Stimulated activated naive CD8-positive, alpha-beta T cell treated with anti-CD3 and anti-CD28 coated beads, Interleukin-15, Interleukin-2, amounts not matched to agents 100 U/mL and 50 U/mL, for 24 hours (primary cell): Measurements from ENCODE around the gene P2RX3.
"Not testable (repeated sequence)": the region's sequence is repeated elsewhere in the genome, so short reads cannot be mapped to it uniquely, and the experiment has no call there.

Experiments
- ATAC-seq: fragments of 150-1000 bp; cut with Tn5 transposase; one replicate; pipeline ENCODE4 v1.10.0; 2021
- DNase-seq: peaks from one replicate; pipeline ENCODE4 v3.0.0; 2021

The P2RX3 gene

GRCh38 chr11:57324886-57325734 lies 13.0 kb upstream of the P2RX3 start, which contains the start of gene TNKS1BP1:
Gene TNKS1BP1, minus strand, starts transcription at chr11:57324952. Its CDS starts 3,067 bp downstream, at chr11:57321885.
- ATAC-seq = peak; percentile 91
- peak; percentile 91 for DNase-seq

- no peak for DNase-seq
- ATAC-seq = no peak
Measured at GRCh38 chr11:57325735-57326048, 12.5 kb upstream of the P2RX3 start.

GRCh38 chr11:57327721-57328120 lies 10.4 kb upstream of the P2RX3 start:
- no peak for ATAC-seq
- no peak for DNase-seq

GRCh38 chr11:57330029-57330428 lies 8.1 kb upstream of the P2RX3 start:
- peak; percentile 61 for ATAC-seq
- peak; percentile 37 for DNase-seq

- DNase-seq (no peak), ATAC-seq (no peak)
Measured at GRCh38 chr11:57331720-57332119, 6.4 kb upstream of the P2RX3 start.

GRCh38 chr11:57332694-57333440 lies 5.3 kb upstream of the P2RX3 start:
- ATAC-seq (no peak), DNase-seq (no peak)

GRCh38 chr11:57335023-57335342 lies 3.2 kb upstream of the P2RX3 start:
- DNase-seq = no peak
- ATAC-seq = no peak

- ATAC-seq (peak; percentile 98), DNase-seq (peak; percentile 87)
Measured at GRCh38 chr11:57335343-57336110, 2.6 kb upstream of the P2RX3 start, which contains the start of gene SSRP1. Gene SSRP1, minus strand, starts transcription at chr11:57335892. Its CDS starts 771 bp downstream, at chr11:57335121.

GRCh38 chr11:57336111-57336666 lies 2.0 kb upstream of the P2RX3 start:
- peak; percentile 3 for ATAC-seq

GRCh38 chr11:57336856-57337255 lies 1.3 kb upstream of the P2RX3 start:
- not testable (repeated sequence) for DNase-seq, ATAC-seq

More at GRCh38 chr11:57336111-57336666, 2.0 kb upstream of the P2RX3 start:
- no peak for DNase-seq

GRCh38 chr11:57339328-57339727 lies 1.2 kb downstream of the P2RX3 start:
- ATAC-seq (no peak), DNase-seq (no peak)

GRCh38 chr11:57340039-57340615 lies 2.0 kb downstream of the P2RX3 start:
- ATAC-seq (no peak), DNase-seq (no peak)

- ATAC-seq = no peak
- DNase-seq = no peak
Measured at GRCh38 chr11:57341250-57341808, 3.2 kb downstream of the P2RX3 start.

GRCh38 chr11:57342702-57343101 lies 4.5 kb downstream of the P2RX3 start:
- no peak for ATAC-seq
- no peak for DNase-seq

- no peak for DNase-seq
- ATAC-seq = no peak
Measured at GRCh38 chr11:57343825-57344224, 5.7 kb downstream of the P2RX3 start.

- ATAC-seq = no peak
- DNase-seq = no peak
Measured at GRCh38 chr11:57344826-57345225, 6.7 kb downstream of the P2RX3 start.

- ATAC-seq = peak; percentile 62
- peak; percentile 77 for DNase-seq
Measured at GRCh38 chr11:57345555-57346211, 7.5 kb downstream of the P2RX3 start.

- no peak for DNase-seq
- ATAC-seq = no peak
Measured at GRCh38 chr11:57347336-57347735, 9.2 kb downstream of the P2RX3 start.

- DNase-seq (no peak), ATAC-seq (no peak)
Measured at GRCh38 chr11:57348052-57348451, 9.9 kb downstream of the P2RX3 start.

- no peak for ATAC-seq
- no peak for DNase-seq
Measured at GRCh38 chr11:57348636-57349313, 10.6 kb downstream of the P2RX3 start.
